ENCODE measurements around the gene MAD1L1.

DNA sequence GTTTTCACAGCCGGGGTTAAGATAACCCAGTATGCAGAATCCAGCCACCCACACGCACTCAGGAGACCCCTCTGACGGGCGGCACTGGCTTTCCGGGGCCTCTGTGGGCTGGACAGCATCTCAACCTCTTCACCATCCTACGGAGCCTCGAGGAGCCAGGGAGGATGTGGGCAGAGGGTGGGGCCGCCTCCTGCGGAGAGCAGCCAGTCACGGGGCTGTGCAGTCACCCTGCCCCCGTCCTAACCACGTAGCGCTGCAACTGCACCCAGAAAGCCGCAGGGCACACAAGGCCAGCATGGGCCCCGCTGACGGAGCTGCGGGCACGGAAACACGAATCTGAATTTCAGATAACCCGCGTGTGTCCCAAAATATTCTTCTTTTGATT is 292.4 kb downstream of the MAD1L1 start:
- TF ChIP-seq, protein P1, sequence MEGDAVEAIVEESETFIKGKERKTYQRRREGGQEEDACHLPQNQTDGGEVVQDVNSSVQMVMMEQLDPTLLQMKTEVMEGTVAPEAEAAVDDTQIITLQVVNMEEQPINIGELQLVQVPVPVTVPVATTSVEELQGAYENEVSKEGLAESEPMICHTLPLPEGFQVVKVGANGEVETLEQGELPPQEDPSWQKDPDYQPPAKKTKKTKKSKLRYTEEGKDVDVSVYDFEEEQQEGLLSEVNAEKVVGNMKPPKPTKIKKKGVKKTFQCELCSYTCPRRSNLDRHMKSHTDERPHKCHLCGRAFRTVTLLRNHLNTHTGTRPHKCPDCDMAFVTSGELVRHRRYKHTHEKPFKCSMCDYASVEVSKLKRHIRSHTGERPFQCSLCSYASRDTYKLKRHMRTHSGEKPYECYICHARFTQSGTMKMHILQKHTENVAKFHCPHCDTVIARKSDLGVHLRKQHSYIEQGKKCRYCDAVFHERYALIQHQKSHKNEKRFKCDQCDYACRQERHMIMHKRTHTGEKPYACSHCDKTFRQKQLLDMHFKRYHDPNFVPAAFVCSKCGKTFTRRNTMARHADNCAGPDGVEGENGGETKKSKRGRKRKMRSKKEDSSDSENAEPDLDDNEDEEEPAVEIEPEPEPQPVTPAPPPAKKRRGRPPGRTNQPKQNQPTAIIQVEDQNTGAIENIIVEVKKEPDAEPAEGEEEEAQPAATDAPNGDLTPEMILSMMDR (conservative IDR thresholded peaks at IDR 0.05; ENCODE audit: low read length) = no peak
- no peak for TF ChIP-seq EZH2phosphoT487 (IDR thresholded peaks at IDR 0.05; ENCODE audit: borderline replicate concordance, low read depth, low read length)

Data from OCI-LY7 (cell line).